Keratinocyte (primary cell): ENCODE results near the gene ULK4. TPM values are rescaled to one million over a fixed set of nuclear protein-coding genes. Genes with fewer than 3 reads are reported as not detected.

ENCODE experiments used
- DNase-seq: peaks from one replicate; pipeline ENCODE4 v3.0.0-alpha.2; 2011; ENCODE audit warnings: low read depth, missing footprints, low spot score
- FAIRE-seq: peaks from 2 replicates; lab custom pipeline; 2011; peaks lifted over from hg19 to GRCh38; lab: Jason Lieb, UNC
- H2AFZ ChIP-seq: 2 replicates; pipeline ENCODE4 v1.6.0; 2012; ENCODE audit warnings: low read length, control low read depth, inconsistent platforms; ENCODE audit not compliant: control insufficient read depth
- H3K27ac ChIP-seq: 2 replicates; pipeline ENCODE4 v1.5.1; 2011; ENCODE audit warnings: low read length; ENCODE audit not compliant: control insufficient read depth, insufficient read depth
- H3K27me3 ChIP-seq: 3 replicates; pipeline ENCODE4 v1.6.0; 2011; ENCODE audit warnings: low read length; ENCODE audit not compliant: control insufficient read depth, insufficient read depth; ENCODE audit errors: extremely low read depth
- H3K36me3 ChIP-seq, 2 experiments: 2 replicates in 1 of 2; 3 replicates in 1 of 2; pipeline ENCODE4 v1.5.1; 2011; ENCODE audit warnings: low read length in 2 of 2, mild to moderate bottlenecking in 1 of 2; ENCODE audit not compliant: control insufficient read depth in 2 of 2, insufficient read depth in 2 of 2; ENCODE audit errors: extremely low read depth in 1 of 2
- H3K4me1 ChIP-seq: 3 replicates; pipeline ENCODE4 v1.5.1; 2011; ENCODE audit warnings: low read length; ENCODE audit not compliant: control insufficient read depth, insufficient read depth; ENCODE audit errors: extremely low read depth
- H3K4me2 ChIP-seq: 3 replicates; pipeline ENCODE4 v1.6.0; 2011; ENCODE audit warnings: low read depth, low read length; ENCODE audit not compliant: control insufficient read depth, insufficient read depth; ENCODE audit errors: extremely low read depth
- H3K4me3 ChIP-seq, 3 experiments: fragments of 200-600 bp in 1 of 3; sonication (generic) in 1 of 3; 2 replicates in 2 of 3; 3 replicates in 1 of 3; pipeline ENCODE4 v1.5.1; 2011 to 2016; ENCODE audit warnings: low read length in 3 of 3, mild to moderate bottlenecking in 3 of 3, control low read depth in 2 of 3, inconsistent platforms in 1 of 3, low read depth in 1 of 3, mixed read lengths in 1 of 3, mixed run types in 1 of 3, moderate library complexity in 1 of 3; ENCODE audit not compliant: control insufficient read depth in 2 of 3, insufficient read depth in 2 of 3; ENCODE audit errors: extremely low read depth in 1 of 3
- H3K79me2 ChIP-seq: 2 replicates; pipeline ENCODE4 v1.6.0; 2012; ENCODE audit warnings: low read length; ENCODE audit not compliant: control insufficient read depth, insufficient read depth
- H3K9ac ChIP-seq: 3 replicates; pipeline ENCODE4 v1.6.0; 2011; ENCODE audit warnings: low read length; ENCODE audit not compliant: control insufficient read depth, insufficient read depth; ENCODE audit errors: extremely low read depth
- H3K9me1 ChIP-seq: 3 replicates; pipeline ENCODE4 v1.6.0; 2011; ENCODE audit warnings: low read length; ENCODE audit not compliant: control insufficient read depth, insufficient read depth; ENCODE audit errors: extremely low read depth
- H3K9me3 ChIP-seq: 2 replicates; pipeline ENCODE4 v1.5.1; 2012; ENCODE audit warnings: low read depth, low read length; ENCODE audit not compliant: control insufficient read depth
- H4K20me1 ChIP-seq: 3 replicates; pipeline ENCODE4 v1.6.0; 2011; ENCODE audit warnings: low read length; ENCODE audit not compliant: control insufficient read depth, insufficient read depth; ENCODE audit errors: extremely low read depth
- CTCF ChIP-seq, 3 experiments: IDR thresholded peaks in 1 of 3; conservative IDR thresholded peaks in 1 of 3; optimal IDR thresholded peaks in 1 of 3; 2 replicates in 2 of 3; 3 replicates in 1 of 3; pipeline versions ENCODE3 to v1.5.1; 2011; ENCODE audit warnings: low read length in 3 of 3, mild to moderate bottlenecking in 3 of 3, moderate library complexity in 2 of 3, control low read depth in 1 of 3, inconsistent platforms in 1 of 3; ENCODE audit not compliant: insufficient read depth in 2 of 3; ENCODE audit errors: extremely low read depth in 1 of 3
- EZH2 ChIP-seq: IDR thresholded peaks from one replicate; pipeline ENCODE4 v1.6.1; 2012; ENCODE audit warnings: inconsistent platforms, mild to moderate bottlenecking, low read length, moderate library complexity
- dilution Hi-C: fragments of 300-500 bp; cut with MboI; formaldehyde crosslinking; loops from one replicate; pipeline ENCODE4 v1.7.0; 2020; ENCODE audit warnings: low sequenced_read_pairs; ENCODE audit not compliant: extremely low pct_ligation_motif_present
- polyA plus RNA-seq, 5 experiments: library from polyadenylated mRNA; depleted of rRNA in 3 of 5; stranded (reverse) in 3 of 5; stranded (forward) in 1 of 5; unstranded in 1 of 5; fragments of >200 nt; gene quantifications; 1 replicate in 1 of 5; 2 replicates in 3 of 5; 3 replicates in 1 of 5; pipeline versions ENCODE4 v1.2.1 to v1.2.3, GENCODE V29; 2011 to 2012; ENCODE audit warnings: missing spikeins in 2 of 5, low read depth in 1 of 5, low replicate concordance in 1 of 5

The ULK4 gene
- polyA plus RNA-seq, 1 donor (not counting 4 experiments of a cell fraction or from before 2014, with no cell fraction given) = 6.1 TPM

GRCh38 chr3:41276191-41276590, 685.7 kb downstream of the ULK4 start:
- no peaks in the 10 kb centered on the region for H3K9me1 ChIP-seq
- no peak overlapping the region for H2AFZ ChIP-seq
- no peak for TF ChIP-seq EZH2
- TF ChIP-seq CTCF (optimal IDR thresholded peaks at IDR 0.05 in 1 of 3, IDR thresholded peaks at IDR 0.05 in 1 of 3, conservative IDR thresholded peaks at IDR 0.05 in 1 of 3; ENCODE audit: extremely low read depth in 1 of 3, insufficient read depth in 2 of 3, low read length in 3 of 3) = no peak
- H3K27ac ChIP-seq = no peak overlapping the region
- no peaks in the 10 kb centered on the region for H3K36me3 ChIP-seq
- DNase-seq = no peak
- no peaks in the 10 kb centered on the region for H3K9me3 ChIP-seq
- H3K4me3 ChIP-seq = no peak overlapping the region
- no peaks in the 10 kb centered on the region for H4K20me1 ChIP-seq
- no peak for FAIRE-seq
- H3K27me3 ChIP-seq = no peaks in the 10 kb centered on the region
- no peak overlapping the region for H3K9ac ChIP-seq
- dilution Hi-C loops = no loop called here
- H3K4me2 ChIP-seq = no peak overlapping the region
- H3K4me1 ChIP-seq = no peaks in the 10 kb centered on the region
- no peaks in the 10 kb centered on the region for H3K79me2 ChIP-seq

GRCh38 chr3:41274944-41275668, 686.8 kb downstream of the ULK4 start:
- no peaks in the 10 kb centered on the region for H3K9me1 ChIP-seq
- H3K27me3 ChIP-seq = no peaks in the 10 kb centered on the region
- H3K79me2 ChIP-seq = no peaks in the 10 kb centered on the region
- dilution Hi-C loops = no loop called here
- no peaks in the 10 kb centered on the region for H4K20me1 ChIP-seq
- DNase-seq (no peak), FAIRE-seq (no peak)
- no peak overlapping the region for H3K4me3 ChIP-seq
- TF ChIP-seq CTCF (optimal IDR thresholded peaks at IDR 0.05 in 1 of 3, IDR thresholded peaks at IDR 0.05 in 1 of 3, conservative IDR thresholded peaks at IDR 0.05 in 1 of 3; ENCODE audit: extremely low read depth in 1 of 3, insufficient read depth in 2 of 3, low read length in 3 of 3) = no peak
- TF ChIP-seq EZH2 = no peak
- H3K4me2 ChIP-seq = no peak overlapping the region
- H3K4me1 ChIP-seq = no peaks in the 10 kb centered on the region
- H3K9me3 ChIP-seq = no peaks in the 10 kb centered on the region
- no peak overlapping the region for H2AFZ ChIP-seq
- H3K9ac ChIP-seq = no peak overlapping the region
- no peaks in the 10 kb centered on the region for H3K36me3 ChIP-seq
- no peak overlapping the region for H3K27ac ChIP-seq
